ENCODE results near the gene VCAN.

DNA sequence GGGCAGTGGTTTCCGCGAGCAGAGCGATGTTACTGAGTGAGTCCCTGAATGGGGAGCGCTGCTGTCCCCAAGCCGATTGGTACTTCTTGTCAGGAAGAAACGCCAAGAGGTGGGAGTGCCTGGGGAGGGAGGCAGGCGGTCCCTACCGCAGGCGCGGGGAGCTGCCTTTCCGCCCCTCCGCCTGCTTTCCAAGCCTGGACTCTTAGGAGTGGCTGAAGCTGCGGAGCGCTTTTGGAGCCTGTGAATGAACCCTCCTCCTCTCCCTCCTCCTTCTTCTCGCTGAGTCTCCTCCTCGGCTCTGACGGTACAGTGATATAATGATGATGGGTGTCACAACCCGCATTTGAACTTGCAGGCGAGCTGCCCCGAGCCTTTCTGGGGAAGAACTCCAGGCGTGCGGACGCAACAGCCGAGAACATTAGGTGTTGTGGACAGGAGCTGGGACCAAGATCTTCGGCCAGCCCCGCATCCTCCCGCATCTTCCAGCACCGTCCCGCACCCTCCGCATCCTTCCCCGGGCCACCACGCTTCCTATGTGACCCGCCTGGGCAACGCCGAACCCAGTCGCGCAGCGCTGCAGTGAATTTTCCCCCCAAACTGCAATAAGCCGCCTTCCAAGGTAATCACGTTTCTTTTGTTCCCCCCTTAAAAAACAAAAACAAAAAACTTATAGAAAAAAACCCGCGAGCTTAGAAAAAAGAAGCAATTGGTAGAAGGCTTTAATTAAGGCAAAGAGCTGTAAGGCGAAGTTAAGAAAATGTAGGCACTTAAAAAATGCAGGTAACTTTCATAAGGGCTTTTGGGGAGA is at the start of gene VCAN:
- TF ChIP-seq EZH2 (IDR thresholded peaks at IDR 0.05; ENCODE audit: insufficient read depth, poor library complexity, severe bottlenecking) (no peak), EZH2phosphoT487 (IDR thresholded peaks at IDR 0.05; ENCODE audit: insufficient read depth, low read depth) (no peak)
